Type B pancreatic cell (in vitro differentiated cells): ENCODE results near the gene MAP2K5. TPM values are rescaled to one million over a fixed set of nuclear protein-coding genes. Genes with fewer than 3 reads are reported as not detected.

Experiments
- DNase-seq: peaks from one replicate; pipeline ENCODE4 v3.0.0; 2021; ENCODE audit warnings: mixed read lengths; ENCODE audit not compliant: unreplicated experiment; ENCODE audit errors: extremely low spot score
- H3K27ac Mint-ChIP-seq: 2 replicates; pipeline ENCODE4 v1.8.0; 2021; ENCODE audit warnings: mild to moderate bottlenecking, mixed read lengths
- H3K27me3 Mint-ChIP-seq: 2 replicates; pipeline ENCODE4 v1.8.0; 2021; ENCODE audit warnings: mixed read lengths
- H3K36me3 Mint-ChIP-seq: 2 replicates; pipeline ENCODE4 v1.8.0; 2021; ENCODE audit warnings: mixed read lengths
- H3K4me1 Mint-ChIP-seq: one replicate; pipeline ENCODE4 v1.8.0; 2021; ENCODE audit warnings: mixed read lengths; ENCODE audit not compliant: unreplicated experiment
- H3K4me3 Mint-ChIP-seq: 2 replicates; pipeline ENCODE4 v1.8.0; 2021; ENCODE audit warnings: mild to moderate bottlenecking, mixed read lengths
- H3K9me3 Mint-ChIP-seq: 2 replicates; pipeline ENCODE4 v1.8.0; 2021; ENCODE audit warnings: mixed read lengths
- CTCF ChIP-seq: fragments of 200-600 bp; sonication (generic); conservative IDR thresholded peaks from 2 replicates; pipeline ENCODE4 v1.5.0; 2021; ENCODE audit warnings: antibody characterized with exemption, mild to moderate bottlenecking
- total RNA-seq: library from RNA; stranded (reverse); gene quantifications from 2 replicates; pipeline ENCODE4 v1.2.1, GENCODE V29; 2021; ENCODE audit warnings: low replicate concordance

Gene MAP2K5
- total RNA-seq, 1 donor from 2014 or later = 21.8 TPM

GRCh38 chr15:67524235-67524634 is 18.3 kb upstream of the MAP2K5 start:
- Mint-ChIP-seq H3K9me3 (no peaks in the 10 kb centered on the region), H3K36me3 (peaks cover 7% of the 10 kb centered on the region), H3K4me1 (peaks cover 24% of the 10 kb centered on the region), H3K27me3 (no peaks in the 10 kb centered on the region), H3K27ac (no peak overlapping the region), H3K4me3 (peak overlapping the region; percentile 42)
- no peak for TF ChIP-seq CTCF
- no peak for DNase-seq

- Mint-ChIP-seq H3K9me3 (no peaks in the 10 kb centered on the region), H3K36me3 (peaks cover 7% of the 10 kb centered on the region), H3K27ac (peak overlapping the region; percentile 57), H3K27me3 (no peaks in the 10 kb centered on the region), H3K4me1 (peaks cover 15% of the 10 kb centered on the region), H3K4me3 (peak overlapping the region; percentile 32)
- TF ChIP-seq CTCF = no peak
- DNase-seq = no peak
These were observed 14.0 kb upstream of the MAP2K5 start for GRCh38 chr15:67528513-67528912.

- Mint-ChIP-seq H3K9me3 (no peaks in the 10 kb centered on the region), H3K36me3 (peaks cover 7% of the 10 kb centered on the region), H3K27ac (no peak overlapping the region), H3K4me3 (no peak overlapping the region), H3K27me3 (no peaks in the 10 kb centered on the region), H3K4me1 (peaks cover 9% of the 10 kb centered on the region)
- no peak for TF ChIP-seq CTCF
- DNase-seq = no peak
These were observed 11.1 kb upstream of the MAP2K5 start for GRCh38 chr15:67531379-67531914.

DNA sequence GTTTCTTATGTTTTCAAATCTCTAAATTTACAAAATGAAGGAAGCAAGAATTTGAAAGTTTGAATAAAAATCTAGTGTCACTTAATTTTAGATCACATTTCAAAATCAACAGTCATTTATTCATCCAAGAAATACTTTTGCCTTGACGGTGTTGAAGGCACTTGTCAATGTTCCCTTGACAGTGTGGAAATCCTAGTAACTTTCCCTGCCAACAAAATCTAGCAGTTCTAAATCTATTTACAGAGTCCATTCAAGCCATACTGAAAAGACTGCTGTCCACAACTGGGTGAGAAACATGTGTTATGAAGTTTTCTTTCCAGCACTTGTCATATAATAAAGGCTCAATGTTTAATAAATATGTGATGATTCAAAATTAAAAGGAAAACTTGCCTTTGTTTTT is 8.6 kb upstream of the MAP2K5 start:
- Mint-ChIP-seq H3K4me3 (no peak overlapping the region), H3K4me1 (no peaks in the 10 kb centered on the region), H3K9me3 (no peaks in the 10 kb centered on the region), H3K36me3 (no peaks in the 10 kb centered on the region), H3K27ac (no peak overlapping the region), H3K27me3 (no peaks in the 10 kb centered on the region)
- DNase-seq = no peak
- no peak for TF ChIP-seq CTCF

- H3K4me3 Mint-ChIP-seq = no peak overlapping the region
- no peak for DNase-seq
- H3K9me3 Mint-ChIP-seq = no peaks in the 10 kb centered on the region
- no peaks in the 10 kb centered on the region for H3K27me3 Mint-ChIP-seq
- H3K27ac Mint-ChIP-seq = no peak overlapping the region
- no peaks in the 10 kb centered on the region for H3K4me1 Mint-ChIP-seq
- H3K36me3 Mint-ChIP-seq = no peaks in the 10 kb centered on the region
- TF ChIP-seq CTCF = no peak
These were observed 8.1 kb upstream of the MAP2K5 start for GRCh38 chr15:67534360-67534759.

DNA sequence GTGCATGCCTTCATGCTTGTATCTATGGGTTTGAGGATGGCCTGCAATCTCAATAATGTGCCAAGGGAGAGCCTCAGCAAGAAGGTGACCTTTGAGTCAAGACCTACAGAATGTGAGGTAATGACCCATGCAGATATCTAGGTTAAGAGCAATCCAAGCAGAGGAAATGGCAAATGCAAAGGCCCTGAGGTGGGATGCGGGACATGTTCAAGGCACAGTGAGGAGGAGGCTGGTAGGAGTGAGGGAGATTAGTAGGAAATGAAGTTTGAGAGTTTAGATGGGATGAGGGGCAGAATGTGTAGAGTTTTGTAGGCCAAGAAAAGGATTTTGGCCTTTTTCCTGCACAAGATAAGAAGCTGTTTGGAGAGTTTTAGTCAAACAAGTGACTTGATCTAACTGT is 4.7 kb upstream of the MAP2K5 start:
- TF ChIP-seq CTCF = no peak
- no peaks in the 10 kb centered on the region for H3K36me3 Mint-ChIP-seq

More for the DNA sequence above, 4.7 kb upstream of the MAP2K5 start:
- Mint-ChIP-seq H3K4me1 (peaks cover 5% of the 10 kb centered on the region), H3K4me3 (peak overlapping the region; percentile 51), H3K27me3 (no peaks in the 10 kb centered on the region), H3K27ac (no peak overlapping the region), H3K9me3 (no peaks in the 10 kb centered on the region)
- no peak for DNase-seq
